Activated gamma-delta T cell treated with anti-CD3 and anti-CD28 coated beads, Interleukin-2, amount 50 U/mL, for 16 hours (primary cell): Measurements from ENCODE around the gene EPHA8.

Experiments used
- DNase-seq: peaks from one replicate; pipeline ENCODE4 v3.0.0-alpha.2; 2020; ENCODE audit warnings: low read depth

The EPHA8 gene

DNA sequence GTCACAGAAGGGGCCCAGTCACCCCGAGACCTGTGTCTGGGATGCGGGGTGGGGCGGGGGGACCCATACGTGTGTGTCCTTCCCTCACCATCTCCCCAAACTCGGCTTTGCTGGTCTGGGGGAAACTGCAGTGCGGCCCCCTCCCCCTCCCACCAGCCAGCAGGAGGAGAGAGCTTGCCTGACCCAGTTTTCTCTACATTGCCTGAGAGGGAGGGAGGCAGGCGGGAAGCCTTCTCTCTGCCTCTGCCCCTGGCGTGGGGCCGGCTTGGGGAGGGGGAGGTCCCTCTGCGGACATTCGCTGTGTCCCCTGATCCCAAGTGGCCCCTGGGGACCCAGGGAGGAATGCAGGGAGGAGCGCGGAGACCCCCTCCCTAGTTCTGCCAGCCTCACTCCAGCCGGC is 3.9 kb downstream of the EPHA8 start:
- no peak for DNase-seq

DNA sequence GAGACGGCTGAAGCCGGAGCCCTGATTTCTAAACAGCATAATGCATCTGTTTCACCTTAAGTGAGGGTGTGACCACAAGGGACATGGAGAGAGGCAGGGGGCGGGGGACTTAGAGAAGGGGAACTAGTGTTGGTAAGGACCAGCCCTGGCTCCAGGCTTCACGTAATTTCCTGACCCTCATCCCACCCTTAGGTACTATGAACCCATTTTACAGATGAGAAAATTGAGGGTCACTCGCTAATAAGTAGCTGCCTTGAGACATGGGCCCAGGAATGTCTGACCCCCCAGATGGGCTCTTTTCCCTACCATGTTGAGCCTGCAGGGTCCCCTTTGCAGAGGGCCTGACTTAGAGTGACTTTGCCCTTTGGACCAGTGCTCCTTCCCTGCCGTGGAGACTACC is 4.7 kb downstream of the EPHA8 start:
- DNase-seq = no peak

DNA sequence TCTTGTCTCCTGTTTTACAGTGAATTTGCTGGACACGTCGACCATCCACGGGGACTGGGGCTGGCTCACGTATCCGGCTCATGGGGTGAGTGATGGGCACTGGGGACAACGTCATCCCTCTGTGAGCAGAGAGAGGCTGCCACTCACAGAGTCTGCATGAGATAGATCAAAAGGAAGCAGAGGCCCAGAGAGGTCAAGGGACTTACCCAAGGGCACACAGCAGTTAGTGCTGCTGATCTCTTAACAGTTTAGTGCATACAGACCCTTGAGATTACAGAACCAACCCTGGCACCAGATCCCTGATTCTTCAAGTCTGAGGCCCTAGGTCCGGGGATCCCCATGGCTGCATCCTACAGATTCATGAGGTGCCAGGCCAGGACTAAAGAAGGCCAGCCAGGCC is 6.0 kb downstream of the EPHA8 start:
- DNase-seq = no peak

DNA sequence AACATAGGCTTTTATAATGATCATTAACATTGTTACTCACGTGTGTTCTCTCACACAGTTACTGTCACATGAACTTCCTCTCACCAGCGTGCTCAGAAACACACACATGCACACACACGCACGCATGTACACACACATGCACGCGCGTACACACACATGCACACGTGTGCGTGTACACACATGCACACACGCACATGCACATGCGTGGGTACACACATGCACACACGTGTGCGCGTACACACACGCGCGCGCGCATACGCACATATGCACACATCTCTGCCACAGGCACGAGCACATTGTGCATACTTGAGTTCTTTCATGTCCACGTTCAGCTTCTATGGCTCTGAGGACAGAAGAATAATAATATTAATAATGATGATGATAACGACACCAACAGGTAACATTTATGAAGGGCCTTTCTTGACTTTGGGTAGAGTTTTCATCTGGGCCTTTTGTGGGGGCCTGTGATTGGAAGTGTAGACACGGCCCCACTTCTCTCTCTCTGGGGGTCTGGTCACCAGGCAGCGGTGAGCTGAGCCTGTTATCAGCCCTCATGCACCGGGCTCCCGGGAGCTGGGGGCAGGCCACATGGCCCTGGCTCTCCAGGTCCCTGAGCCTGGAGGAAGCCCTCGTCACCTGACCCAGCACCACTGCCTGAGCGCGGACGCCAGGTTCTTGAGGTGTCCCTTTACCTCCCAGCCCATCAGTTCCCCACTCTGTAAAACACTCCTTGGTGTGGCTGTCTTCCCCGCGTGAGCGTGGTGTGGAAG is 7.0 kb downstream of the EPHA8 start:
- DNase-seq = no peak

DNA sequence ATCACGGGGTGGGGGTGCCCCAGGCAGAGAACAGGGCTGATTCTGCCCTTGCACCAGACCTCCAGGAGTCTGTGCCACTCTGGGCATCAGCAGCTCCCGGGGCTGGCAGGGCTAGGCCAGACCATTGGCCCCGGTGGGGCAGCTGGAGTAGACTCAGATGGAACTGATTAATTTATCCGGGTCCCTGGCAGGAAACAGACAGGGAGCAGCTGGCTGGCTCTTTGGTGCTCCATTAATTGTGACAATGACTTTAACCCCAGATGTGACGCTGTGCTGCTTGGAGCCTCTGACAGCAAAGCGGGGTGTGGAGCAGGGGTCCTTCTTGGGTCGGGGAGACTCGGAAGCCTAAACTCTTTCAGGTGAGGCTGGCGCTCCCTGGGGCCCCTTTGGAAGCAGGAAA is 9.5 kb downstream of the EPHA8 start:
- no peak for DNase-seq

DNA sequence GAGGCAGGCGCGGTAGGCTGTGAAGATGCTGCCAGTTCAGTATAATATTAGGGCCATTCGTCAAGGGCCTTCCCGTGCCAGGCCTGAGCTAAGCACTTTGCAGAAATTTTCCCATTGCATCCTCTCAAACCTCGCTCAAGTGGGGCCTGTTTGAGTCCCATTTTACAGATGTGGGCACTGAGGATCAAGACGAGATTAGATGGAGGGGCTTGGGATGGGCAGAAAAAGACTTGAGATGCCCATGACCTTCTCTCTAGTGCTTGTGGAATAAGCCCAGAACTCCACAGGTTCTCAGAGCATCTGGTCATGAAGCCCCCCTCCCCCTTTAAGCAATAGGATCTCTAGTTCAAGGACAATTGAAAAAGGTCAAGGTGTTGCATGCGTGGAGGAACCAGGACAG is 9.9 kb downstream of the EPHA8 start:
- DNase-seq = no peak

DNA sequence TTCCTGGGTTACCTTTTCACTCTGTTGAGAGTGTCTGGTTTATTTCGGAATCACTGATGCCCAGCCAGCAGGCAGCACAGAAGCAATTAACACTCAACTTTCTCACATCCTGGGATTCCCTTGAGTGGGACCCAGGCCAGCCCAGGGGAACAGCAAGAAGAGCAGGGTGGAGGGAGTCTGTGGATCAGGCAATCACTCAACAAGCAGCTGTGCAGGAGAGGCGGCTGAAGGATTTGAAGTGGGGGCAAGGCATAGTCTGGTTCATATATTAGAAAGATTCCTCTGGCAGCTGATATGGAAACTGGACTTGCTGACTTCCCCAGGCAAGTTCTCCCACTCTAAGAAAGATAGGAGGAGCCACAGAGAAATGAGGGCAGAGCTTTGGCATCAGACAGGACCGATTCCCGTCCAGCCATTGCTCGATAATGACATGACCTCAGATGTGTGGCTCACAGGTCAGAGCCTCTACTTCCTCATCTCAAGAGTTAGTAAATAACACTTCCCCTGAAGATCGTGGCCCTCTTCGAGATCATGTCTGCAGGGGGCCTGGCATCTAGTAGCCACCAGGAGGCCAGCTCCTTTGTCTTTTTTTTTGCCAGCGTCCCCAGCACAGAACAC is 12.4 kb downstream of the EPHA8 start:
- DNase-seq = no peak

DNA sequence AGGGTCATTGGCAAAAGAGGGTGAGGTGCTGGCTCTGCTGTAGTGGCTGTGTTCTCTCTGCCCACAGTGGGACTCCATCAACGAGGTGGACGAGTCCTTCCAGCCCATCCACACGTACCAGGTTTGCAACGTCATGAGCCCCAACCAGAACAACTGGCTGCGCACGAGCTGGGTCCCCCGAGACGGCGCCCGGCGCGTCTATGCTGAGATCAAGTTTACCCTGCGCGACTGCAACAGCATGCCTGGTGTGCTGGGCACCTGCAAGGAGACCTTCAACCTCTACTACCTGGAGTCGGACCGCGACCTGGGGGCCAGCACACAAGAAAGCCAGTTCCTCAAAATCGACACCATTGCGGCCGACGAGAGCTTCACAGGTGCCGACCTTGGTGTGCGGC is 12.9 kb downstream of the EPHA8 start:
- no peak for DNase-seq

DNA sequence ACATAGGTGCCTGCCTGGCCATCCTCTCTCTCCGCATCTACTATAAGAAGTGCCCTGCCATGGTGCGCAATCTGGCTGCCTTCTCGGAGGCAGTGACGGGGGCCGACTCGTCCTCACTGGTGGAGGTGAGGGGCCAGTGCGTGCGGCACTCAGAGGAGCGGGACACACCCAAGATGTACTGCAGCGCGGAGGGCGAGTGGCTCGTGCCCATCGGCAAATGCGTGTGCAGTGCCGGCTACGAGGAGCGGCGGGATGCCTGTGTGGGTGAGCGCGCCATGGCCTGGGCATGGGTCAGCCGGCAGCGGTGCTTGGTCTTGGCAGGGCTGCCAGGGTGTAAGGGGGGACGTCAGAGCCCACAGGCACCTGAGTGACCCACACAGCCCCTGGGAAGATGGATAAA is 13.3 kb downstream of the EPHA8 start:
- DNase-seq = no peak

DNA sequence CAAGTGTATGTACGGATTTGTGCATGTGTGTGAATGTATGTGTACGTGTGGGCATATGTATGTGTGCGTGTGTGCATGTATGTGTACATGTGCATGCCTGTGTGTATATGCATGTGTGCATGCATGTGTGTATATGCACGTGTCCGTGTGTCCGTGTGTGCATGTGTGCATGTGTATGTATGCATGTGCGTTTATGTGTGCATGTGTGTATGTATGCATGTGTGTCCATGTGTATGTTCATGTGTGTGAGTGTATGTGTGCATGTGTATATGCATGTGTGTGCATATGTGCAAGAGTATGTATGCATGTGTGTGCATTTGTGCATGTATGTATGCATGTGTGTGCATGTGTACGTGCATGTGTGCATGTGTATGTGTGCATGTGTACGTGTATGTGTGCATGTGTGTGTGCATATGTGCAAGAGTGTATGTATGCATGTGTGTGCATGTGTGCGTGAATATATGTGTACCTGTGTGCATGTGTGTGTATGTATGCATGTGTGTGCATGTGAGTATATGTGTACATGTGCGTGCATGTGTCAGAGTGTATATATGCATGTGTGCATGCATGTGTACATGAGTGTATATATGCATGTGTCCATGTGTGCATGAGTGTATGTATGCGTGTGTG is 15.6 kb downstream of the EPHA8 start:
- DNase-seq = no peak

DNA sequence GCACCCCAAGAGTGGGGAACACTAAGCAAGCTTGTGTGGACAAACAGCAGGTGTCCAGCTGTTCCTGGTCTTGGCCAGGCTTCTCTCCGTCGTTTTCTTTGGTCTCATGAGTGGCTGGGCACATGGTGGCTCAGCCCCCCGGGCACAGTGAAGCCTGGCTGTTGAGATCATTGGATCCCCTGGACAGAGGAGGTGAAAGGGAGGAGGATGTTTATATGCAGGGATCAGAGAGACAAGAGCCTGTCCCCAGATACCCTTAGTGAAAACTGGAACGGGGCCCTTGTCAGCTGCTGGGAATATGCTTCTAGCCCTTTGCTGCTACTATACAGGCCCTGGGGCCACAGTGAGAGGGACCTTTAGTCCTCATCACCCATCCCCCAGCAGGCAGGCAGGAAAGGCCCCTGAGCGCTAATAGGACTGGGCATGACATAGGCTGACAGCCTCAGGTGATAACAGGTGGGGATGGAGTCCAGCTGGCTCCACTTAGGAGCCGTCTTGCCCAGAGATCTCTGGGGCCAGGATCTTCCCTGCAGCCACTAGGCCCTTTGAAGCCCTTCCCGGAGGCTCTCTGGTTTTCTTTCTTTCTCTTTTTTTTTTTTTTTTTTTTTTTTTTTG is 16.4 kb downstream of the EPHA8 start:
- DNase-seq = no peak

DNA sequence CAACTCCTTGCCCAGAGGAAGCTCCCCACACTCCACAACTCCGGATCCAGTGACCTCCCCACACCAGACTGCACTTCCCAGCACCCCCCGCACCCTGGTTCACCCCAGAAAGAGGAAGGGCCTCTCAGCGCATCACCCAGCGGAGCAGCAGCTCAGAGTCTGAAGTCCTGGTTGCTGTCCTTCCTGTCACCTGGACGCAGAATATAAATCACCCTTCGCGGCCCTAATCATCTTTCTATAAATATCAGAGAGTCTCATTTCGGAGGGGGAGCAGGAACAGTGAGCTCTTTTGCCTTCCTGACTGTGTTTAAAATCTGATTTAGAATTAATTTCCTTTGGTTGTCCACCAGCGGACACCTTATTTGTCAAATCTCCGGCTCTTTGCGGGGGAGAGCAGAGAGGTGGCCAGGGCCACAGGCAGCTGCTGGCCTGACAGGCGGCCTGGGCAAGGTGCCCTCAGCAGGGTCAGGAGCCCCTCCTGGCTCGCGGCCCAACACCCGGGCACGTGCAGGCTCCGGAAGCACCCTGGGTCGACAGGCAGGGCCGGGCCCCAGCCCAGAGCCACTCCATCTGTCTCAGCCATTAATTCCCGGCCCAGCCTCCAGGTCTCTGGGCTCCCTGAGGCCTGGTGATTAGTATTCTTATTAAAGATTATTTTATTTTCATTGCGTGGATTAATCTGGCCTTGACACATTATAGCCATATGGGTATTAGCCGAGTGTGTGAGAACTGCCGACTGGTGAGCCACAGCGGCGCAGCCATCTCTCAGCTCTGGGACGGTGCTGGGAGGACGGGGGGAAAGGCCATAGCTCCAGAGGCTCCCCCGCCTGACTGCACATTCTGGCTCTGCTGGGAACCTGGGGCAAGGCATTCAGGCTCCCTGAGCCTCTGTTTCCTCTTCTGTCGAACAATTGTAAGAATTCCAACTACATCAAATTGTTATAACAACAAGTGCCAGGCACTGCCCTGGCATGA is 19.7 kb downstream of the EPHA8 start:
- no peak for DNase-seq

DNA sequence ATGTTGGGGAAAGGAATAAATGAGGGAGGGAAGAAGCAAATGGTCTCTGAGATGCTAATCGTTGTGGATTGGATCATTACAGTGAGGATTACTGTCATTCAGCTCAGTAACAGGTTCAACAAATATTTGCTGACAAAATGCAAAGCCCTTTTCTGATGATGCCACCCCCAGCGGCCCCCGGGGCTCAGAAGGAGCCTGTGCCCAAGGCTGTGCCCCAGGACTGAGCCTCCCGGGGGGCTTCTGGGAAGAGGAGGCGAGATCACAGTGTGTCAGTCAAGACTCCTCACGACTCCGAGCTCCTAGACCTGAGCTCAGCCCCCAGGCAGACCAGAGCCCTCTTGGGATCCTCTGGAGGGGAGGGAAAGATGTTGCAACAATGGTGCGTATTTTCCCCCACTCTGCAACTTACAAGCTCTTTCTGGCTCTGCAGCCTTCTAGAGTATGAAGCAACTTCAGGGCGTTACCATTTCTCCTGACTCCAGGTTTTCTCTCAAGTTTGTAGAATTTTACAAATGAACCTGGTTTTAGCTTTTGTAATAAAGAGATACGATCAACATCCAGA is 20.8 kb downstream of the EPHA8 start:
- DNase-seq = no peak

DNA sequence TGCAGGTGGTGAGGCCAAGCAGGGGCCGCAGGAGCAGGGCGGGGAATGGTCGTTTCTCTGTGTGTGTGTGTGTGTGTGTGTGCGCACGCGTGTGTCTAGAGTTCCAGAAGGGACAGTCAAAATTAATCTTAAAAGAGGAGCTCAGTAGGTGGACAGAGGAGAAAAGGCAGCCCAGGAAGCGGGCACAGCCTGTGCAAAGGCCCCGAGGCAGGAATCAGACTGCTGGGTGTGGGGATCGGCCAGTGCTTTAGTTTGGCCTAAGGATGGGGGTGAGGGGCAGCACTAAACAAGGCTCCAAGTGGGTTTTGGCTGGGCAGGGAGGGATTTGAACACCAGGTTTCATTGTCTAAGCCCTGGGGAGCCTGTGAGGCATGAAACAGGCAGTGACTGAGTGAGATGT is 21.7 kb downstream of the EPHA8 start:
- no peak for DNase-seq

DNA sequence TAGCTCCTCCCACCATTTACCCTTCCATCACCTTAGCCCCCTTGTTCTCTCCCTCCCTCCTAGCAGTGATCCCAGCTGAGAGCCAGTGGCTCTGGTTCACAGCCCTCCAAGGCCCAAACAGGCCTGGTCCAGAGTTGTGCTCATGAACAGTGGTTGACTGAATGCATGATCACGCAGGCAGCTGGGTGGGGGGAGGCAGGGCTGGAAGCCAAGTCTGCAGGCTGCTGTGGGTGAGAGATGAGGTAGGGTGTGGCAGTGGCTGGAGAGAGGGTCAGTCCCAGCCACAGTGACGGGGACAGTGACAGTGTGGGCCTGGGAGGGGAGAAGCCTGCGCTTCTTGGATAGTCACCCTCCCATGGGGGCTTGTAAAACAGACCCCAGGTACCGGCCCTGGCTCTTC is 22.2 kb downstream of the EPHA8 start:
- no peak for DNase-seq

DNA sequence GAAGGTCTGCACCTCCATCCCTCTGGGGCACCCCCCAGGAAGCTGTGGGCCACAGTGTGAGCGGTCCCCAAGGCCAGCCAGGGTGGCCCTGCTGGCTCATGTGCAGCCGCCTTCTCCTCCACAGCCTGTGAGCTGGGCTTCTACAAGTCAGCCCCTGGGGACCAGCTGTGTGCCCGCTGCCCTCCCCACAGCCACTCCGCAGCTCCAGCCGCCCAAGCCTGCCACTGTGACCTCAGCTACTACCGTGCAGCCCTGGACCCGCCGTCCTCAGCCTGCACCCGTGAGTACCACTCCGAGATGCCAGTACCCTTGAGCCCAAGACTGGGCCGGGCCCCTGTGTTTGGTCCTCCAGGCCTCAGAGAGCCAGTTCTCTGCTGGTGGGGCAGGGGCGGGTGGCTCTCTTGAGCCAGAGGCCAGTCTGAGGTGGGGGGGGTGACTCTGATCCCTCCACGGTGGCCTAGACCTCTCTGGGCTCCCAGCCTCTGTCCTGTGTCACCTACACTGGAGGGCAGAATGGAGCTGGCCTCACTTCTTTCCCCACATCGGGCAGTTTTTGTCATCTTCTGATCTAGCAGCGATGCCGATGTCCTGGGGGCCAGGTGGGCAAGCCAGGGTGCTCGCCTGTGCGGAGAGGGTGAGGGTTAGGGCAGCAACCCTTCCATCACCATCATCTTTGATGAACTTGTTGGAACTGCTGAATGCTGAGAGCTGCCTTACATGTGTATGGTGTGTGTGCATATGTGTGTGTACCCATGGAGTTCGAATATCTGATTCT is 23.3 kb downstream of the EPHA8 start:
- no peak for DNase-seq

DNA sequence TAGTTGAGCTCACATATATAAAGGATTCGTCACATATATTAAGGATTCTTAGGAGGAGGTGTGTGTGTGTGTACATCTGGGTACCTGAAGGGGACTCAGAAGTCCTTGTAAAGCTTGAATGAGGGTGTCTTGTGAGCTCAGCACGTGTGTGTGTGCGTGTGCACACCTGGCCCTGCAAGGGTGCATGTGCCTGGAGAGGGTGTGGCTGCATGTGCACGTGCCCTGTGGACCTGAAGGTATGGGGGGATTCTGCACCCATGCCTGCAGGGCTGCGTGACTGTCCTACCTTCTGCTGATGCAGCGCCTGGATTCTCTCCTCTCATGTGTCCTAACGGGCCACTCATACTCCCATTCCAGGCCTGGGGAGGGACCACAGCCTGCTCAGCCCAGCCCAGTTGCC is 24.0 kb downstream of the EPHA8 start:
- DNase-seq = no peak

DNA sequence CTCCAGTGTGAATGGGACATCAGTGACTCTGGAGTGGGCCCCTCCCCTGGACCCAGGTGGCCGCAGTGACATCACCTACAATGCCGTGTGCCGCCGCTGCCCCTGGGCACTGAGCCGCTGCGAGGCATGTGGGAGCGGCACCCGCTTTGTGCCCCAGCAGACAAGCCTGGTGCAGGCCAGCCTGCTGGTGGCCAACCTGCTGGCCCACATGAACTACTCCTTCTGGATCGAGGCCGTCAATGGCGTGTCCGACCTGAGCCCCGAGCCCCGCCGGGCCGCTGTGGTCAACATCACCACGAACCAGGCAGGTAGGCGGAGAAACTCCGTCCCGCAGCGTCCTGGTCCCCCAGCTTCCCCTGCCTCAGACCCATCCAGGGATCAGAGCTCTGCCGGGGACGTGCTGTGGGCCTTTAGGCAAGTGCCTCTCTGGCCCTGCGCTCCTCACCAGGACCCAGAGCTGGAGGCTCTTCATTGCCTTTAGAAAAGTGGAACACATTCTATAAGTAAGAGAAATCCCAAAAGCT is 25.7 kb downstream of the EPHA8 start:
- no peak for DNase-seq

DNA sequence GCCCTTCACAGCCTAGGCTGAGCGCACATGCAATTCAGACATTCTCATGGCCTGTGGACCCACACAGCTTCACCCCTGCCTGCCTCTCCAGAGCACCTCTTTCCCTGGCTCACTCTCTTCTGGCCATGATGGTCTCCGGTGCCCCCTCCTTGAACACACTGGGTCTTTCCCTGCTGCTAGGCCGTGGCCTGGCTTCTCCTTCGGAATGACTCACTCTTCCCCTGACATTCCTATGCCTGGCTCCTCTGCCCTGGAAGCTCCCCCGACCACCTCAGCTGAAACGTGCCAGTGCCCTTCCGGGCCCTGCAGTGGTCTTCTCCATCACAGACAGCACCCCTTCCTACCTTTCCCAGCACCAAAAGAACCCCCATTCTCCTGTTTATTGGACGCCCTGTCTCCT is 28.3 kb downstream of the EPHA8 start:
- DNase-seq = no peak

DNA sequence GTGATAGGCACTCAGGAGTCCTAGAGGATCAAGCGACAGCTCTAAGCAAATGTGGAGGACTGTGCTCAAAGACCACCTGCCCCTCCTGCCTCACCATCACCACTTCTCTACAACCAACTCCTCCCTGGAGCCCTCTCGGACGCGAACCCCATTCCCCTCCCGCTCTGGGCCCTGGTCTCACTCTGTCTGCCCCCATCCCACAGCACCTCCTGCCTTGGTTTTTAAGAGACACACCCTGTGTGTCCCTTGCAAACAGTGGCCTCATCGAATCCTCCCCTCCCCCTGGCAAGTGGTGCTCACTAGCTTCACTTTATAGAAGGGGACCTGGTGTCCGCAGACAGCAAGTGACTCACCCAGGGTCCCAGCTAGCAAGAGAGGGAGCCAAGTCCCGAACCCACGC is 28.8 kb downstream of the EPHA8 start:
- DNase-seq = no peak
